GM21786 (cell line): ENCODE results near the gene C9orf78.
A peak's percentile ranks its signal among the peaks of the same experiment; 100 is the strongest.

Experiments
- ATAC-seq: cut with Tn5 transposase; IDR thresholded peaks from one replicate; pipeline ENCODE4 v1.9.1; 2021; ENCODE audit not compliant: unreplicated experiment

Gene C9orf78

GRCh38 chr9:129835128-129835859 is at the start of gene C9orf78, which contains the start of gene USP20:
Gene C9orf78 (minus strand): TSS chr9:129835275. CDS start chr9:129835221, 54 bp downstream.
Gene USP20 (plus strand): TSS chr9:129835458. CDS start chr9:129852556, 17,098 bp downstream.
- ATAC-seq: peak; percentile 95

- peak; percentile 39 for ATAC-seq
Measured at GRCh38 chr9:129884220-129885017, 49.3 kb upstream of the C9orf78 start.

GRCh38 chr9:129881547-129882324 is 46.7 kb upstream of the C9orf78 start:
- ATAC-seq: no peak

GRCh38 chr9:129880654-129881546 is 45.8 kb upstream of the C9orf78 start:
- ATAC-seq: no peak

- ATAC-seq: no peak
Measured at GRCh38 chr9:129879991-129880653, 45.0 kb upstream of the C9orf78 start.

GRCh38 chr9:129879103-129879699 is 44.1 kb upstream of the C9orf78 start:
- ATAC-seq: no peak

- ATAC-seq: no peak
Measured at GRCh38 chr9:129878291-129878690, 43.2 kb upstream of the C9orf78 start.

- no peak for ATAC-seq
Measured at GRCh38 chr9:129876815-129877214, 41.7 kb upstream of the C9orf78 start.

GRCh38 chr9:129875687-129876395 is 40.8 kb upstream of the C9orf78 start:
- ATAC-seq: no peak

GRCh38 chr9:129875181-129875611 is 40.1 kb upstream of the C9orf78 start:
- no peak for ATAC-seq

- ATAC-seq: no peak
Measured at GRCh38 chr9:129874261-129875101, 39.4 kb upstream of the C9orf78 start.

- ATAC-seq: no peak
Measured at GRCh38 chr9:129873563-129874190, 38.6 kb upstream of the C9orf78 start.

- no peak for ATAC-seq
Measured at GRCh38 chr9:129871046-129871445, 36.0 kb upstream of the C9orf78 start.

GRCh38 chr9:129869585-129870501 is 34.8 kb upstream of the C9orf78 start:
- ATAC-seq: no peak

GRCh38 chr9:129868872-129869486 is 33.9 kb upstream of the C9orf78 start:
- ATAC-seq: no peak
